HG03039 (cell line): Measurements from ENCODE around the gene FAM163A.
"Not testable (repeated sequence)": the region's sequence is repeated elsewhere in the genome, so short reads cannot be mapped to it uniquely, and the experiment has no call there.

Source experiments
- ATAC-seq: cut with Tn5 transposase; IDR thresholded peaks from one replicate; pipeline ENCODE4 v1.9.1; 2021; ENCODE audit warnings: mild to moderate bottlenecking, moderate library complexity; ENCODE audit not compliant: unreplicated experiment

Gene FAM163A

GRCh38 chr1:179742717-179743678, at the start of gene FAM163A:
Gene FAM163A (plus strand): TSS chr1:179743291. CDS start chr1:179813098, 69,807 bp downstream.
- no peak for ATAC-seq

DNA sequence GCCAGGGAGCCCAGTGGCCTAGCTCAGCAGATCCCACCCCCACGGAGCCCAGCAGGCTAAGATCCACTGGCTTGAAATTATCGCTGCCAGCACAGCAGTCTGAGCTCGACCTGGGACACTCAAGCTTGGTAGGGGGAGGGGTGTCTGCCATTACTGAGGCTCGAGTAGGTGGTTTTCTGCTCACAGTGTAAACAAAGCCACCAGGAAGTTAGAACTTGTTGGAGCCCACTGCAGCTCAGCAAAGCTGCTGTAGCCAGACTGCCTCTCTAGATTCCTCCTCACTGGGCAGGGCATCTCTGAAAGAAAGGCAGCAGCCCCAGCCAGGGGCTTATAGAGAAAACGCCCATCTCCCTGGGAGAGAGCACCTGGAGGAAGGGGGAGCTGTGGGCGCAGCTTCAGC, 48.6 kb upstream of the FAM163A start:
- ATAC-seq, result not testable (repeated sequence)

DNA sequence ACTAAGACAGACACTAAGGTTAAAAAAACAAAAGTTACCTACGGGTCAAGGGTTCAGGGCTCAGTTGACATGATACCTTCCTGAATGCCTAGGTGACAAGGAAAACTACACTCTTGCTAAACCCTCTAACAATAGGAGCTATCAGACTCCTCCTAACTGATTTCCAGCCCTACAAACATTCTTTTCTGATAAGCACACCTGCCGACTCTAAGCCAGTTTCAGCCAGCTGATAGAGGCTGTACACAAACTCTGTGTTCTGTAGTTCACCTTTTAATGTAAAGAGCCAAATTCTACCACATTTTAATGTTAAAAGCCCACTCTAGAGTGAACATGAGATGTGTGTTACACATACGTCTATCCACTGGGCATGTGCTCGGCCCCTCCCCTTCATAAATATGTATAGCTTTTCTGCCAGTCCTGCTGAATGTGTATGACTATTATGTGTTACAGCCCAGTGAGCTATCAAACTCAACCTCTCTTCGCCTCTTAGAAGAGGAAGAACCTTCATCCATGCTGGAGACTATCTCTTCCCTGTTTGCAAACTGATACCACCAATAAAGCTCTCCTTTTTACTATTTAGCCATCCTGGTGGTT, 40.0 kb upstream of the FAM163A start:
- ATAC-seq, result no peak

DNA sequence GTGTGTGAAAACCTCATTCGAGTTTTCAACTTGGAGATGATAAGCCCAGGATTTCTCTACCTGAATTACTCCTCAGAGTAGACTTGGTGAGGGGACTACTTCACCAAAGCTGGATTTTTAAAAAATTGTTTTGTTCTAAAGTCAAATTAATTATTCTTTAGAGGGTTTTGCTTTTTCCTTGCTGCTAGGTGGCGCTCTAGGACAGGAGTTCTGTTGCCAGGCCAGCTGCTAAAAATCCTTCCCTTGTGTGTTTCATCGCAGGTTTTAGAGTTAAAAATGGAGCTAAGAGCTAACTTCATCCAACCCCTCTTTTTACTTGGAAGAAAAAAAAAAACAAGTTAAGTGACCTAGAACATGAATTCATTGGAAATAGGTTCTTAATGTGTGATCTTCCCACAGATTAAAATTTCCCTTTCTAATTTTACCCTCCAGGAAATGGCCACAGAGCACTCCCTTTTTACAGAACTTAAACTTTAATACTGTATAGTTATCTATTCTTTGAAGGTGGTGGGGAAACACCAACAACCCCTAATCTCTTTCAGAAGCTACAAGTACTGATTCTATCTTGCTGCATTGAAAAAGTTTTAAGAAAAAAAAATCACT, 36.7 kb upstream of the FAM163A start:
- ATAC-seq, result no peak

GRCh38 chr1:179707406-179707805, 35.7 kb upstream of the FAM163A start:
- no peak for ATAC-seq

GRCh38 chr1:179708434-179709195, 34.5 kb upstream of the FAM163A start:
- ATAC-seq, result no peak

DNA sequence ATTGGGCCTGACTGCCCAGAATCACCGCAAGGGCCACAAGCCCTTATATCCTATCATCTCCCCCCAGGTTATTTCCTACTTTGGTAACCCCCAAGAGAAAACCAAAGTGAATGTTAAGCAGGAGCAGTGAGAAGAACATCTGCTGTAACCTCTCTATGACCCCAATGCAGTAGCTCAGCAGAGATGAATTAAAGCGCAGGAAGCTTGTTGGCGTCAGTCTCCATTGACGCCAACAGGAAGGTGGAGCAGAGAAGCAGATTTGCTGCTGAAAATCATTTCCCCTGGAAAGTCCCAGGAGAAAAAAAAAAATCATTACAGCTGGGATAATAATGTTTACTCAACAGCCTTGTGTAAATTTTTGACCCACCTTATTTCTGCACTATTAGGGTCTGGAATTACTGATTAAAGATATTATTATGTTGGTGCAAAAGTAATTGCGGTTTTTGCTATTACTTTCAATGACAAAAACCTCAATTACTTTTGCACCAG, 33.2 kb upstream of the FAM163A start:
- no peak for ATAC-seq

DNA sequence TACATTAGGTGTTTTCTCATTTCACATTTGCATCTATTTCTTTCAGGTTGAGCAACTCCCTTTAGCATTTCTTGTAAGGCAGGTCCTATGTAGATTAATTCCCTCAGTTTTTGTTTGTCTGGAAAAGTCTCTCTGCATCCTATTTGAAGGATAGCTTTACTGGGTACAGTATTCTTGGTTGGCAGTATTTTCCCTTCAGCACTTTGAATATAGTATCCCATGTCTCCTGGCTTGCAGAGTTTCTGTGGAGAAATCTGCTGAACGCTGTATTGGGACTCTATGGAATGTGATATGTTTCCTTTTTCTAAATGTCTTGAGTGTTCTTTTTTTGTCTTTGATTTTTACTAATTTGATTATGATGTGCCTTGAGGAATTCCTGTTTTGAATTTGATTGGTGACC, 28.9 kb upstream of the FAM163A start:
- ATAC-seq, result no peak

- ATAC-seq, result no peak
Observed at GRCh38 chr1:179714623-179715022, 28.5 kb upstream of the FAM163A start.

DNA sequence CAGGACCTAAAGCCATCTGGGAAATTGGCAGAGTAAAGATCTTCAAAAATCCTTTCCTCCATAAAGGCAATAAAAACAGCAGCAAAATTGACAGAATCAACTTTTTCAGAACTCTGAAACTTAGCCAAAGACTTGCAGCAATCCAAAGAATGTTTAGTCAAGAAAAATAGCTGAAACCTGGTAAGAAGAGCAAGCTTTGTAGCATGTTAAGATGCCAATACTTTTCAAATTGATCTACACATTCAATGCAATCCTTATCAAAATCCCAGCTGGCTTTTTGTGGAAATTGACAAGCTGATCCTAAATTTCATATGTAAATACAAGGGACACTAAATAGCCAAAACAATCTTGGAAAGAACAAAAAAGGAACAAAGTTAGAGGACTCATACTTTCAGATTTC, 23.8 kb upstream of the FAM163A start:
- no peak for ATAC-seq

DNA sequence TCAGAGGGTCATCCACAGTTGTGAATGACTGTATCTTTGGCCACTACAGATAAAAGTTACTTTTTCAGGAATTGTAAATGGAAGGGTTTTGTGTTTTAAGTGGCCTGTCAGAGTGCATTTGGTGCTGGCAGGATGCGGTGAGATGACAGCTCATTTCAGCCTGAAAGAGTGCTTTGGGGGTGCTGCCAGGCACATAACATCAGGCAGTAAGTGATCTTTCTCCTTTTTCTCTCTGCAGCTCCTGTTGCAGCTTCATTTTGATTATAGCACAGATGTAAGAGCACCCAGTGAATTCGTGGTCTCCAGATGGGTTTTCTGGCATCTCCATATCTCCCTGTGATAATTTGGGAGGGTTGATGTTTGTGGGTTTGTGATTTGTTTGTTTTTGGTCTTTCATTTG, 14.8 kb upstream of the FAM163A start:
- ATAC-seq, result no peak

- ATAC-seq, result no peak
Observed at GRCh38 chr1:179729881-179730280, 13.2 kb upstream of the FAM163A start.

DNA sequence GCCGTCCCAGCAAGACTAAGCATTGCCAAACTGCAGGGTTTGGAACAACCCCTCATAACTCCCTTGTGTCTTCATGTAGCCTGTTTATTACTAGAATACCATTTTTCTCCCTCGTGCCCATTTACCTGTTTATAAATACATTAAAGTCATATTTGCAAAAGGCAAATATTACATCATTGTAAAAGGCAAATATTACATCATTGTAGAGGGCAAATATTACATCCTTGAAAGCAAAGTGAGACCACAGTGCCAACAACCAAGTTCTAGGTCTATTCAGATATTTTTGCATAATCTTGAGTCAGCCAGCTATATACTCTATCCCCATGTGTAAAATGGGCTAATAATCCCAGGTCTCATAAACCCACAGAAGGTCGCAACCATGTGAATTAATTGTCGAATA, 11.4 kb upstream of the FAM163A start:
- no peak for ATAC-seq

DNA sequence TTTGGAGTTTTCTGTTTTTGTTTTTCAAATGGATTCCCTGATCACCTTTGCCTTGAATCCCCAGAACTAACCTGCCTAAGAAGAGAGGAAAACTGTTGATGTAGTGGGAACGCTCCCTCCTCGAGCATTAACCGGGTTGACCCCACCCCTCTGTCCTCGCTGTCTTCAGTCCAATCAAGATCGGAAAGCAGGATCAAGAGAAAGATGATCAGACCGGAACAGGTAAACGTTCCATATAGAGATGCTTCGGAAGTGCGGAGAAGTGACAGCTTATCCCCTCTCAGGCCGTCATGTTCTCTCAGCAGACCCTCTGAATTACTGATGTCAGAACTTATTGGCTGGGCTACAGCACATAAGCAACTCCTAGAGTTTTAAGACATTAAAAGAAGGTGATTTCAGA, 800 bp upstream of the FAM163A start:
- ATAC-seq, result no peak

- no peak for ATAC-seq
Observed at GRCh38 chr1:179743679-179744400, 749 bp downstream of the FAM163A start.

DNA sequence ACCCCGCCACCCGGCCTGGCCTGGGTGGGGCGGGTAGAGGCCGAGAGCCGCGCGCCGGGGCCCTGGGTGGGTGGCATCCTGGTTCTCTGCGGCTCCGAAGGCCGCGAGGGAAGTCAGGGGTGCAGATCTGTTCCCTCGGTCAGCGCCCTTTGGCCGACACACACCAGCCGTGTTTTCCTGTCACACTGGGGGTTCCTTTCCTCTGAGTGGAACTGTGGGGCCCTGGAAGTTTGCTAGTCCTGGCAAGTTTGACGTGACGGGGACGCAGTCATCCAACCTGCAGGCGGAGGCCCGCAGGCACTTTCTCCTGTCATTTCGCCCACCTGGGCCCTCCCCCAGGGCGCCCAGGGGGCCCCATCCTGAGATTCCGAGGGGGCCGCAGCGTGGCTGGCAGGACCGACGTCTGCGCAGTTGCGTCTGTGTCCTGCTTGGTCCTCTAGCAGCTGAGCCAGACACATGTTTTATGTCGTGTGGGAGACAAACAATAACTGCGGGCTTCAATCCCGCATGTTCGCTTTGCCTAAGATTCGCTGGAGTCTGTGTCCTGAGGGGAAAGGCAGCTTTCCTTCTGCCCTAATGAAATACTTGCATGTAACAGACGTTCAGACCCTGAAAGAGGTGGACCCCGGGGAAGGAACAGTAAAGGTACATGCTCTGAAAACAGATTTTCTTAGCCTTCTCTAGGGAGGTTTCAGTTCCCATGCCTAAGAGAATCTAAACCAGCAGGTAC, 1.5 kb downstream of the FAM163A start:
- no peak for ATAC-seq

DNA sequence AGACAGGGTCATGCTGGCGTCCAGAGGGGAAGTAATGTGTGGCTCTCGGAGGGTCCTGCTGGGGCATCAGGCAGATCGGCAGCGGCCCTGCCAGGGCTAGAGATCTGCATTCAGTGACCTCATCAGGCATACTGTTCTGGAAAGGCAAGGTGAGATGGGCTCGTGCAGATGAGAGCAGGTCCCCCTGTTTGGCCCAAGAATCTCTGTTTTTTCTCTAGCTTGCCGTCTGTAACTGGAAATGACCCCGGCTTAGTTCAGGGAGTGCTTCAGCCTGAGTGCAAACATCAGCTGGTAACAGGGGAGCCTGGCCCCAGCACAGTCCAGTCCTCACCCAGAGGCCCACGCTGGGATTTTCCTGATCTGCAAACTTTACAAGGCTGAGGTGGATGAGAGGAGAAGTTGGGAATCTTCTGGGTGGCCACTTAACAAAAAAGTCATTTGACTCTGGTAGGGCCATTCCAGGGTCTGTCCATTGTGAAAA, 2.1 kb downstream of the FAM163A start:
- no peak for ATAC-seq

GRCh38 chr1:179745743-179746142, 2.7 kb downstream of the FAM163A start:
- no peak for ATAC-seq

GRCh38 chr1:179747611-179748010, 4.5 kb downstream of the FAM163A start:
- ATAC-seq, result no peak
